ENCODE measurements around the gene ARID5B.

- TF ChIP-seq CTCF (conservative IDR thresholded peaks at IDR 0.05; ENCODE audit: low read length) (no peak), EZH2phosphoT487 (IDR thresholded peaks at IDR 0.05; ENCODE audit: borderline replicate concordance) (no peak)
Measured at GRCh38 chr10:62029401-62029800, 127.9 kb downstream of the ARID5B start.
